GM18517 (cell line): ENCODE data around the gene RAPGEF6.

Experiments
- ATAC-seq: cut with Tn5 transposase; IDR thresholded peaks from one replicate; pipeline ENCODE4 v1.9.1; 2021; ENCODE audit warnings: mild to moderate bottlenecking, moderate library complexity; ENCODE audit not compliant: unreplicated experiment

Gene RAPGEF6

GRCh38 chr5:131542723-131543122, 92.3 kb downstream of the RAPGEF6 start:
- no peak for ATAC-seq

GRCh38 chr5:131541762-131542161, 93.3 kb downstream of the RAPGEF6 start:
- ATAC-seq, result no peak

- ATAC-seq, result no peak
Measured at GRCh38 chr5:131541071-131541470, 94.0 kb downstream of the RAPGEF6 start.

GRCh38 chr5:131539251-131539650, 95.8 kb downstream of the RAPGEF6 start:
- ATAC-seq, result no peak

- no peak for ATAC-seq
Measured at GRCh38 chr5:131538177-131538593, 96.8 kb downstream of the RAPGEF6 start.

- ATAC-seq, result peak; percentile 6
Measured at GRCh38 chr5:131536850-131537448, 98.1 kb downstream of the RAPGEF6 start.

GRCh38 chr5:131536211-131536826, 98.7 kb downstream of the RAPGEF6 start:
- peak; percentile 93 for ATAC-seq

GRCh38 chr5:131534974-131535373, 100.1 kb downstream of the RAPGEF6 start:
- no peak for ATAC-seq

- ATAC-seq, result no peak
Measured at GRCh38 chr5:131533836-131534235, 101.2 kb downstream of the RAPGEF6 start.

- no peak for ATAC-seq
Measured at GRCh38 chr5:131532031-131532640, 102.9 kb downstream of the RAPGEF6 start.

GRCh38 chr5:131530706-131531331, 104.2 kb downstream of the RAPGEF6 start:
- no peak for ATAC-seq

- ATAC-seq, result no peak
Measured at GRCh38 chr5:131528682-131529081, 106.3 kb downstream of the RAPGEF6 start.

- ATAC-seq, result no peak
Measured at GRCh38 chr5:131525805-131526204, 109.2 kb downstream of the RAPGEF6 start.

- ATAC-seq, result no peak
Measured at GRCh38 chr5:131524431-131524830, 110.6 kb downstream of the RAPGEF6 start.

- ATAC-seq, result no peak
Measured at GRCh38 chr5:131523500-131524185, 111.4 kb downstream of the RAPGEF6 start.

GRCh38 chr5:131521252-131521651, 113.8 kb downstream of the RAPGEF6 start:
- no peak for ATAC-seq

- ATAC-seq, result no peak
Measured at GRCh38 chr5:131515348-131515747, 119.7 kb downstream of the RAPGEF6 start.

- ATAC-seq, result no peak
Measured at GRCh38 chr5:131514316-131515283, 120.4 kb downstream of the RAPGEF6 start.

- ATAC-seq, result no peak
Measured at GRCh38 chr5:131513780-131514179, 121.2 kb downstream of the RAPGEF6 start.

GRCh38 chr5:131511934-131512333, 123.1 kb downstream of the RAPGEF6 start:
- no peak for ATAC-seq
